ENCODE data around the gene SYNPR. TPM values are rescaled to one million over a fixed set of nuclear protein-coding genes. Genes with fewer than 3 reads are reported as not detected.

Gene SYNPR
- total RNA-seq, 1 experiment from 2014 or later: 0.85 TPM

DNA sequence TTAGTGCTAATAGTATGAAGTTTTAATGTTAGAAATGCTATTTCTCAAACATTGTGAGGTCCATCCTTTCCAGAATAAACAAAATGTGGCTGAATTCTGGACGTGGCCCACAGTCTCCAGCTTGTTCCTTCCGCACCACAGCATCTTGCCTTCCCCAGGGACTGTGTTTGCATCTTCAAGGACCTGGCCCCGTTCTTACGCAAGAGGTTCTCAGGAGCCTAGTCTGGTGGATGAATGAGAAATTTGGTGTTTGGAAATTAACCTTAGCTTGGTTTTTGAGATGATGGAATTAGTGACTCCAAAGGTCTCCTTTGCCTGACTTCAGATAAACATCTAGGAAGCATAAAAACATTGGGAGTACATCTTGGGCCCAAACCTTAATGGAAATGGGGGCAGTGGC is 18.1 kb downstream of the SYNPR start (continued):
- TF ChIP-seq, protein P1, sequence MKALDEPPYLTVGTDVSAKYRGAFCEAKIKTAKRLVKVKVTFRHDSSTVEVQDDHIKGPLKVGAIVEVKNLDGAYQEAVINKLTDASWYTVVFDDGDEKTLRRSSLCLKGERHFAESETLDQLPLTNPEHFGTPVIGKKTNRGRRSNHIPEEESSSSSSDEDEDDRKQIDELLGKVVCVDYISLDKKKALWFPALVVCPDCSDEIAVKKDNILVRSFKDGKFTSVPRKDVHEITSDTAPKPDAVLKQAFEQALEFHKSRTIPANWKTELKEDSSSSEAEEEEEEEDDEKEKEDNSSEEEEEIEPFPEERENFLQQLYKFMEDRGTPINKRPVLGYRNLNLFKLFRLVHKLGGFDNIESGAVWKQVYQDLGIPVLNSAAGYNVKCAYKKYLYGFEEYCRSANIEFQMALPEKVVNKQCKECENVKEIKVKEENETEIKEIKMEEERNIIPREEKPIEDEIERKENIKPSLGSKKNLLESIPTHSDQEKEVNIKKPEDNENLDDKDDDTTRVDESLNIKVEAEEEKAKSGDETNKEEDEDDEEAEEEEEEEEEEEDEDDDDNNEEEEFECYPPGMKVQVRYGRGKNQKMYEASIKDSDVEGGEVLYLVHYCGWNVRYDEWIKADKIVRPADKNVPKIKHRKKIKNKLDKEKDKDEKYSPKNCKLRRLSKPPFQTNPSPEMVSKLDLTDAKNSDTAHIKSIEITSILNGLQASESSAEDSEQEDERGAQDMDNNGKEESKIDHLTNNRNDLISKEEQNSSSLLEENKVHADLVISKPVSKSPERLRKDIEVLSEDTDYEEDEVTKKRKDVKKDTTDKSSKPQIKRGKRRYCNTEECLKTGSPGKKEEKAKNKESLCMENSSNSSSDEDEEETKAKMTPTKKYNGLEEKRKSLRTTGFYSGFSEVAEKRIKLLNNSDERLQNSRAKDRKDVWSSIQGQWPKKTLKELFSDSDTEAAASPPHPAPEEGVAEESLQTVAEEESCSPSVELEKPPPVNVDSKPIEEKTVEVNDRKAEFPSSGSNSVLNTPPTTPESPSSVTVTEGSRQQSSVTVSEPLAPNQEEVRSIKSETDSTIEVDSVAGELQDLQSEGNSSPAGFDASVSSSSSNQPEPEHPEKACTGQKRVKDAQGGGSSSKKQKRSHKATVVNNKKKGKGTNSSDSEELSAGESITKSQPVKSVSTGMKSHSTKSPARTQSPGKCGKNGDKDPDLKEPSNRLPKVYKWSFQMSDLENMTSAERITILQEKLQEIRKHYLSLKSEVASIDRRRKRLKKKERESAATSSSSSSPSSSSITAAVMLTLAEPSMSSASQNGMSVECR (CRISPR knock-in tag; IDR thresholded peaks at IDR 0.05; ENCODE audit: borderline replicate concordance): no peak
- TF ChIP-seq ELF4 (CRISPR knock-in tag; IDR thresholded peaks at IDR 0.05; ENCODE audit: low read depth) (no peak), RORB (CRISPR knock-in tag; IDR thresholded peaks at IDR 0.05) (no peak), NFYB (CRISPR knock-in tag; conservative IDR thresholded peaks at IDR 0.05; ENCODE audit: low read depth) (no peak), JUN (CRISPR knock-in tag; IDR thresholded peaks at IDR 0.05) (no peak)
- TF ChIP-seq, protein P2, sequence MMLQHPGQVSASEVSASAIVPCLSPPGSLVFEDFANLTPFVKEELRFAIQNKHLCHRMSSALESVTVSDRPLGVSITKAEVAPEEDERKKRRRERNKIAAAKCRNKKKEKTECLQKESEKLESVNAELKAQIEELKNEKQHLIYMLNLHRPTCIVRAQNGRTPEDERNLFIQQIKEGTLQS (CRISPR knock-in tag; conservative IDR thresholded peaks at IDR 0.05): no peak
- TF ChIP-seq, protein P3, sequence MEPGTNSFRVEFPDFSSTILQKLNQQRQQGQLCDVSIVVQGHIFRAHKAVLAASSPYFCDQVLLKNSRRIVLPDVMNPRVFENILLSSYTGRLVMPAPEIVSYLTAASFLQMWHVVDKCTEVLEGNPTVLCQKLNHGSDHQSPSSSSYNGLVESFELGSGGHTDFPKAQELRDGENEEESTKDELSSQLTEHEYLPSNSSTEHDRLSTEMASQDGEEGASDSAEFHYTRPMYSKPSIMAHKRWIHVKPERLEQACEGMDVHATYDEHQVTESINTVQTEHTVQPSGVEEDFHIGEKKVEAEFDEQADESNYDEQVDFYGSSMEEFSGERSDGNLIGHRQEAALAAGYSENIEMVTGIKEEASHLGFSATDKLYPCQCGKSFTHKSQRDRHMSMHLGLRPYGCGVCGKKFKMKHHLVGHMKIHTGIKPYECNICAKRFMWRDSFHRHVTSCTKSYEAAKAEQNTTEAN (CRISPR knock-in tag; IDR thresholded peaks at IDR 0.05): no peak
- TF ChIP-seq, protein P4, sequence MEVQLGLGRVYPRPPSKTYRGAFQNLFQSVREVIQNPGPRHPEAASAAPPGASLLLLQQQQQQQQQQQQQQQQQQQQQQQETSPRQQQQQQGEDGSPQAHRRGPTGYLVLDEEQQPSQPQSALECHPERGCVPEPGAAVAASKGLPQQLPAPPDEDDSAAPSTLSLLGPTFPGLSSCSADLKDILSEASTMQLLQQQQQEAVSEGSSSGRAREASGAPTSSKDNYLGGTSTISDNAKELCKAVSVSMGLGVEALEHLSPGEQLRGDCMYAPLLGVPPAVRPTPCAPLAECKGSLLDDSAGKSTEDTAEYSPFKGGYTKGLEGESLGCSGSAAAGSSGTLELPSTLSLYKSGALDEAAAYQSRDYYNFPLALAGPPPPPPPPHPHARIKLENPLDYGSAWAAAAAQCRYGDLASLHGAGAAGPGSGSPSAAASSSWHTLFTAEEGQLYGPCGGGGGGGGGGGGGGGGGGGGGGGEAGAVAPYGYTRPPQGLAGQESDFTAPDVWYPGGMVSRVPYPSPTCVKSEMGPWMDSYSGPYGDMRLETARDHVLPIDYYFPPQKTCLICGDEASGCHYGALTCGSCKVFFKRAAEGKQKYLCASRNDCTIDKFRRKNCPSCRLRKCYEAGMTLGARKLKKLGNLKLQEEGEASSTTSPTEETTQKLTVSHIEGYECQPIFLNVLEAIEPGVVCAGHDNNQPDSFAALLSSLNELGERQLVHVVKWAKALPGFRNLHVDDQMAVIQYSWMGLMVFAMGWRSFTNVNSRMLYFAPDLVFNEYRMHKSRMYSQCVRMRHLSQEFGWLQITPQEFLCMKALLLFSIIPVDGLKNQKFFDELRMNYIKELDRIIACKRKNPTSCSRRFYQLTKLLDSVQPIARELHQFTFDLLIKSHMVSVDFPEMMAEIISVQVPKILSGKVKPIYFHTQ (CRISPR knock-in tag; IDR thresholded peaks at IDR 0.05): no peak

DNA sequence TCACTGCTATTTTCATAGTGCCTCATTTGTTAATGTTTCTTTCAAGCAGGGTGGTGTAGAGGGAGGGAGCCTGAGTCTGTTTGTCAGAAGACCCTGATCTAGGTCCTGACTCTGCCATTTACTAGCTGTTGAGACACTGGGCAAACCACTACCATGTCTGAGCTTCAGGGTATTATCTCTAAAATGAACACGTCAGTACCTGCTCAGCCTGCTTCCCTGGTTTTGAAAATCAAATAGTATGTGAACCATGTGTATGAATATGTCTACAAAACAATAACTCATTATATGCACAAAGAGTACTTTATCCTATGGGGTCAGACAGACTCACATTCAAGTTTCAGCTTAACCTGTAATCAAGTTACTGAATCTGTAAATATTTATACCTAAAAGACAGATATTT is 25.1 kb downstream of the SYNPR start:
- Mint-ChIP-seq H3K4me1 (no peaks in the 10 kb centered on the region), H3K4me3 (no peak overlapping the region), H3K36me3 (peaks cover under 1% of the 10 kb centered on the region; the same call in 1 of the 2 replicates), H3K27ac (no peak overlapping the region), H3K9me3 (peaks cover 11% of the 10 kb centered on the region), H3K27me3 (ENCODE audit: low read depth) (peaks cover 96% of the 10 kb centered on the region)
- DNase-seq (ENCODE audit: low spot score) (no peak), ATAC-seq (no peak)
- ChIA-PET CTCF (no interaction called here), POLR2A (no interaction called here)
- TF ChIP-seq ZNF416 (CRISPR knock-in tag; IDR thresholded peaks at IDR 0.05) (no peak), OVOL2 (CRISPR knock-in tag; IDR thresholded peaks at IDR 0.05; ENCODE audit: borderline replicate concordance) (no peak), GABPB1 (CRISPR knock-in tag; IDR thresholded peaks at IDR 0.05) (no peak), CREM (CRISPR knock-in tag; IDR thresholded peaks at IDR 0.05) (no peak), ZBTB21 (CRISPR knock-in tag; IDR thresholded peaks at IDR 0.05; ENCODE audit: borderline replicate concordance) (no peak), IRF2 (CRISPR knock-in tag; IDR thresholded peaks at IDR 0.05; ENCODE audit: borderline replicate concordance, low read depth) (no peak), NFE2L1 (CRISPR knock-in tag; IDR thresholded peaks at IDR 0.05) (no peak), ZNF671 (CRISPR knock-in tag; IDR thresholded peaks at IDR 0.05) (no peak), CBFB (CRISPR knock-in tag; IDR thresholded peaks at IDR 0.05; ENCODE audit: low read depth) (no peak), ZNF317 (CRISPR knock-in tag; IDR thresholded peaks at IDR 0.05; ENCODE audit: borderline replicate concordance, low read depth) (no peak), NFYB (CRISPR knock-in tag; conservative IDR thresholded peaks at IDR 0.05; ENCODE audit: low read depth) (no peak)
- TF ChIP-seq, protein P5, sequence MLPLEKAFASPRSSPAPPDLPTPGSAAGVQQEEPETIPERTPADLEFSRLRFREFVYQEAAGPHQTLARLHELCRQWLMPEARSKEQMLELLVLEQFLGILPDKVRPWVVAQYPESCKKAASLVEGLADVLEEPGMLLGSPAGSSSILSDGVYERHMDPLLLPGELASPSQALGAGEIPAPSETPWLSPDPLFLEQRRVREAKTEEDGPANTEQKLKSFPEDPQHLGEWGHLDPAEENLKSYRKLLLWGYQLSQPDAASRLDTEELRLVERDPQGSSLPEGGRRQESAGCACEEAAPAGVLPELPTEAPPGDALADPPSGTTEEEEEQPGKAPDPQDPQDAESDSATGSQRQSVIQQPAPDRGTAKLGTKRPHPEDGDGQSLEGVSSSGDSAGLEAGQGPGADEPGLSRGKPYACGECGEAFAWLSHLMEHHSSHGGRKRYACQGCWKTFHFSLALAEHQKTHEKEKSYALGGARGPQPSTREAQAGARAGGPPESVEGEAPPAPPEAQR (CRISPR knock-in tag; IDR thresholded peaks at IDR 0.05): no peak
- TF ChIP-seq, protein P6, sequence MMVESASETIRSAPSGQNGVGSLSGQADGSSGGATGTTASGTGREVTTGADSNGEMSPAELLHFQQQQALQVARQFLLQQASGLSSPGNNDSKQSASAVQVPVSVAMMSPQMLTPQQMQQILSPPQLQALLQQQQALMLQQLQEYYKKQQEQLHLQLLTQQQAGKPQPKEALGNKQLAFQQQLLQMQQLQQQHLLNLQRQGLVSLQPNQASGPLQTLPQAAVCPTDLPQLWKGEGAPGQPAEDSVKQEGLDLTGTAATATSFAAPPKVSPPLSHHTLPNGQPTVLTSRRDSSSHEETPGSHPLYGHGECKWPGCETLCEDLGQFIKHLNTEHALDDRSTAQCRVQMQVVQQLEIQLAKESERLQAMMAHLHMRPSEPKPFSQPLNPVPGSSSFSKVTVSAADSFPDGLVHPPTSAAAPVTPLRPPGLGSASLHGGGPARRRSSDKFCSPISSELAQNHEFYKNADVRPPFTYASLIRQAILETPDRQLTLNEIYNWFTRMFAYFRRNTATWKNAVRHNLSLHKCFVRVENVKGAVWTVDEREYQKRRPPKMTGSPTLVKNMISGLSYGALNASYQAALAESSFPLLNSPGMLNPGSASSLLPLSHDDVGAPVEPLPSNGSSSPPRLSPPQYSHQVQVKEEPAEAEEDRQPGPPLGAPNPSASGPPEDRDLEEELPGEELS (CRISPR knock-in tag; IDR thresholded peaks at IDR 0.05): no peak
- TF ChIP-seq, protein P7, sequence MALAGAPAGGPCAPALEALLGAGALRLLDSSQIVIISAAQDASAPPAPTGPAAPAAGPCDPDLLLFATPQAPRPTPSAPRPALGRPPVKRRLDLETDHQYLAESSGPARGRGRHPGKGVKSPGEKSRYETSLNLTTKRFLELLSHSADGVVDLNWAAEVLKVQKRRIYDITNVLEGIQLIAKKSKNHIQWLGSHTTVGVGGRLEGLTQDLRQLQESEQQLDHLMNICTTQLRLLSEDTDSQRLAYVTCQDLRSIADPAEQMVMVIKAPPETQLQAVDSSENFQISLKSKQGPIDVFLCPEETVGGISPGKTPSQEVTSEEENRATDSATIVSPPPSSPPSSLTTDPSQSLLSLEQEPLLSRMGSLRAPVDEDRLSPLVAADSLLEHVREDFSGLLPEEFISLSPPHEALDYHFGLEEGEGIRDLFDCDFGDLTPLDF (CRISPR knock-in tag; IDR thresholded peaks at IDR 0.05): no peak
- TF ChIP-seq, protein P8, sequence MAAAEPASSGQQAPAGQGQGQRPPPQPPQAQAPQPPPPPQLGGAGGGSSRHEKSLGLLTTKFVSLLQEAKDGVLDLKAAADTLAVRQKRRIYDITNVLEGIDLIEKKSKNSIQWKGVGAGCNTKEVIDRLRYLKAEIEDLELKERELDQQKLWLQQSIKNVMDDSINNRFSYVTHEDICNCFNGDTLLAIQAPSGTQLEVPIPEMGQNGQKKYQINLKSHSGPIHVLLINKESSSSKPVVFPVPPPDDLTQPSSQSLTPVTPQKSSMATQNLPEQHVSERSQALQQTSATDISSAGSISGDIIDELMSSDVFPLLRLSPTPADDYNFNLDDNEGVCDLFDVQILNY (CRISPR knock-in tag; IDR thresholded peaks at IDR 0.05): no peak
- TF ChIP-seq, protein P2 (CRISPR knock-in tag; conservative IDR thresholded peaks at IDR 0.05): no peak

All from WTC11 (cell line).